Measurements from ENCODE around the gene IFNG-AS1. TPM values are rescaled to one million over a fixed set of nuclear protein-coding genes. Genes with fewer than 3 reads are reported as not detected.

The IFNG-AS1 gene
- not detected in 2 replicates for total RNA-seq

GRCh38 chr12:67989184-67989920 is at the start of gene IFNG-AS1:
IFNG-AS1 (plus strand) TSS chr12:67989447.

Other genes with a start within 250 kb of the IFNG-AS1 start
- not detected in 2 replicates for gene IFNG, start 170.3 kb downstream of the IFNG-AS1 start, total RNA-seq
- gene IL26, start 236.4 kb downstream of the IFNG-AS1 start, total RNA-seq = not detected in 2 replicates

Measured in bladder microvascular endothelial cell (primary cell).